OCI-LY7 (cell line): ENCODE results near the gene NOM1. TPM values are rescaled to one million over a fixed set of nuclear protein-coding genes. Genes with fewer than 3 reads are reported as not detected.

Experiments used
- BruUV-seq: library from RNA; stranded (reverse); fragments of 400-500 nt; replicated peaks from 2 replicates; lab custom pipeline; 2021; lab: Mats Ljungman, UMichigan
- CTCF ChIA-PET: fragments of 300-600 bp; sonication (Branson Sonifier 250); formaldehyde crosslinking; loops from one replicate; lab custom pipeline; 2022; ENCODE audit warnings: antibody characterized with exemption; ENCODE audit not compliant: unreplicated experiment; lab: Charles Lee
- POLR2A ChIA-PET: fragments of 300-600 bp; sonication (Branson Sonifier 250); formaldehyde crosslinking; loops from one replicate; lab custom pipeline; 2022; ENCODE audit warnings: antibody characterized with exemption; lab: Charles Lee
- DNase-seq: peaks from one replicate; pipeline ENCODE4 v3.0.0-alpha.2; 2015; ENCODE audit warnings: low spot score
- H2AFZ ChIP-seq: fragments of 200-600 bp; sonication (generic), shearing (Covaris generic); 2 replicates; pipeline ENCODE4 v1.6.1; 2014; ENCODE audit warnings: mild to moderate bottlenecking, antibody characterized with exemption, low read length, moderate library complexity
- H3K27ac ChIP-seq: fragments of 200-600 bp; sonication (generic); 2 replicates; pipeline ENCODE4 v1.5.1; 2014; ENCODE audit warnings: mixed run types, low read depth, mild to moderate bottlenecking, moderate library complexity, low read length, inconsistent platforms; ENCODE audit not compliant: poor library complexity, severe bottlenecking
- H3K36me3 ChIP-seq: fragments of 200-600 bp; sonication (generic); 2 replicates; pipeline ENCODE4 v1.6.1; 2014; ENCODE audit warnings: mild to moderate bottlenecking, antibody characterized with exemption, low read length, moderate library complexity, mixed read lengths; ENCODE audit not compliant: insufficient read depth
- H3K4me1 ChIP-seq: fragments of 200-600 bp; sonication (generic); 2 replicates; pipeline ENCODE4 v1.5.1; 2014; ENCODE audit warnings: mild to moderate bottlenecking, low read length; ENCODE audit not compliant: insufficient read depth, poor library complexity, severe bottlenecking
- H3K4me2 ChIP-seq: fragments of 200-600 bp; sonication (generic); 2 replicates; pipeline ENCODE4 v1.6.1; 2014; ENCODE audit warnings: mild to moderate bottlenecking, low read length
- H3K4me3 ChIP-seq: fragments of 200-600 bp; sonication (generic); 2 replicates; pipeline ENCODE4 v1.5.1; 2014; ENCODE audit warnings: mild to moderate bottlenecking, low read depth, low read length; ENCODE audit not compliant: poor library complexity, severe bottlenecking
- H3K79me2 ChIP-seq: fragments of 200-600 bp; sonication (generic); 2 replicates; pipeline ENCODE4 v1.6.1; 2016; ENCODE audit warnings: low read depth, mild to moderate bottlenecking, low read length, moderate library complexity, mixed read lengths; ENCODE audit not compliant: insufficient read depth
- H3K9me2 ChIP-seq: fragments of 200-600 bp; sonication (generic); 2 replicates; pipeline ENCODE4 v1.6.1; 2016; ENCODE audit warnings: mild to moderate bottlenecking, low read length, mixed read lengths; ENCODE audit not compliant: insufficient read depth
- H3K9me3 ChIP-seq: fragments of 200-600 bp; sonication (generic); 2 replicates; pipeline ENCODE4 v1.6.1; 2014; ENCODE audit warnings: mild to moderate bottlenecking, mixed run types, low read length, mixed read lengths
- H4K20me1 ChIP-seq: fragments of 200-600 bp; sonication (generic); 2 replicates; pipeline ENCODE4 v1.6.1; 2014; ENCODE audit warnings: mild to moderate bottlenecking, antibody characterized with exemption, low read length, moderate library complexity, mixed read lengths; ENCODE audit not compliant: insufficient read depth
- CTCF ChIP-seq: fragments of 200-600 bp; sonication (generic); conservative IDR thresholded peaks from 2 replicates; pipeline ENCODE4 v1.5.1; 2014; ENCODE audit warnings: mild to moderate bottlenecking, antibody characterized with exemption, low read length, moderate library complexity, mixed read lengths
- EZH2phosphoT487 ChIP-seq: fragments of 200-600 bp; sonication (generic); IDR thresholded peaks from 2 replicates; pipeline ENCODE4 v1.6.1; 2018; ENCODE audit warnings: low read depth, borderline replicate concordance, mild to moderate bottlenecking, mixed run types, antibody characterized with exemption, low read length, moderate library complexity, mixed read lengths
- intact Hi-C: fragments of 100-400 bp; cut with micrococcal nuclease; formaldehyde crosslinking; loops from one replicate; pipeline ENCODE4 v1.10.0; 2022; ENCODE audit not compliant: unreplicated experiment
- total RNA-seq, 2 experiments: library from RNA; depleted of rRNA in 1 of 2; stranded (reverse); fragments of >200 nt in 1 of 2; shearing (Covaris generic) in 1 of 2; gene quantifications; 2 replicates each; pipeline ENCODE4 v1.2.3, GENCODE V29; 2014 to 2022

NOM1 gene
- total RNA-seq, 2 experiments from 2014 or later, result 40.2 to 59.9 TPM

- H3K9me3 ChIP-seq, result no peaks in the 10 kb centered on the region
- H3K27ac ChIP-seq, result no peak overlapping the region
- H3K4me2 ChIP-seq, result no peak overlapping the region
- POLR2A ChIA-PET, result no interaction called here
- no peak for DNase-seq
- BruUV-seq, result no TSS peak
- H3K9me2 ChIP-seq, result no peaks in the 10 kb centered on the region
- CTCF ChIA-PET, result no interaction called here
- H4K20me1 ChIP-seq, result no peaks in the 10 kb centered on the region
- no peaks in the 10 kb centered on the region for H3K79me2 ChIP-seq
- no peak overlapping the region for H2AFZ ChIP-seq
- TF ChIP-seq CTCF (no peak), EZH2phosphoT487 (no peak)
- no peak overlapping the region for H3K4me3 ChIP-seq
- intact Hi-C loops, result no loop called here
- H3K36me3 ChIP-seq, result no peaks in the 10 kb centered on the region
- peaks cover 3% of the 10 kb centered on the region for H3K4me1 ChIP-seq
These were observed 44.4 kb downstream of the NOM1 start for GRCh38 chr7:156993925-156994235.

GRCh38 chr7:156994417-156994816 lies 44.9 kb downstream of the NOM1 start:
- Histone ChIP-seq H3K9me2 (no peaks in the 10 kb centered on the region), H3K79me2 (no peaks in the 10 kb centered on the region), H3K4me2 (no peak overlapping the region), H3K36me3 (no peaks in the 10 kb centered on the region), H3K4me3 (no peak overlapping the region), H2AFZ (no peak overlapping the region), H3K4me1 (peaks cover 3% of the 10 kb centered on the region), H3K27ac (no peak overlapping the region), H4K20me1 (no peaks in the 10 kb centered on the region), H3K9me3 (no peaks in the 10 kb centered on the region)
- POLR2A ChIA-PET, result no interaction called here
- CTCF ChIA-PET, result no interaction called here
- intact Hi-C loops, result no loop called here
- BruUV-seq, result no TSS peak
- TF ChIP-seq EZH2phosphoT487 (no peak), CTCF (no peak)
- no peak for DNase-seq

- no peaks in the 10 kb centered on the region for H3K9me3 ChIP-seq
- peaks cover 3% of the 10 kb centered on the region for H3K4me1 ChIP-seq
- ChIA-PET CTCF (no interaction called here), POLR2A (interaction anchor here (0.7 kb wide), 1 partner anchor 13 kb away, joined by 3 read pairs; no protein-coding TSS in a partner anchor)
- H3K4me2 ChIP-seq, result peak overlapping the region; percentile 51; the same call in 1 of the 2 replicates
- no peaks in the 10 kb centered on the region for H4K20me1 ChIP-seq
- no peak overlapping the region for H3K27ac ChIP-seq
- TF ChIP-seq EZH2phosphoT487 (no peak), CTCF (no peak)
- no peak overlapping the region for H2AFZ ChIP-seq
- no peak for DNase-seq
- H3K36me3 ChIP-seq, result no peaks in the 10 kb centered on the region
- H3K9me2 ChIP-seq, result no peaks in the 10 kb centered on the region
- intact Hi-C loops, result no loop called here
- no TSS peak for BruUV-seq
- H3K79me2 ChIP-seq, result no peaks in the 10 kb centered on the region
- no peak overlapping the region for H3K4me3 ChIP-seq
These were observed 49.8 kb downstream of the NOM1 start for GRCh38 chr7:156998988-156999957.
